GM11168 (cell line): ENCODE results near the gene ZNF407.

Experiments used
- in situ Hi-C: fragments of 300-500 bp; cut with MboI; formaldehyde crosslinking; loops from one replicate; pipeline ENCODE4 v1.12.0; 2022; ENCODE audit warnings: low sequenced_read_pairs; ENCODE audit not compliant: unreplicated experiment

The ZNF407 gene

GRCh38 chr18:74715306-74715705 is 117.6 kb downstream of the ZNF407 start:
- in situ Hi-C loops = no loop called here

- in situ Hi-C loops = no loop called here
Measured at GRCh38 chr18:74715865-74716712, 118.4 kb downstream of the ZNF407 start.

GRCh38 chr18:74718312-74718711 is 120.6 kb downstream of the ZNF407 start:
- in situ Hi-C loops = no loop called here

GRCh38 chr18:74722237-74722636 is 124.6 kb downstream of the ZNF407 start:
- in situ Hi-C loops = no loop called here

- in situ Hi-C loops = no loop called here
Measured at GRCh38 chr18:74724186-74724585, 126.5 kb downstream of the ZNF407 start.

- in situ Hi-C loops = no loop called here
Measured at GRCh38 chr18:74725690-74726089, 128.0 kb downstream of the ZNF407 start.

- in situ Hi-C loops = no loop called here
Measured at GRCh38 chr18:74728586-74728985, 130.9 kb downstream of the ZNF407 start.

GRCh38 chr18:74731097-74731496 is 133.4 kb downstream of the ZNF407 start:
- in situ Hi-C loops = no loop called here

GRCh38 chr18:74732380-74732779 is 134.7 kb downstream of the ZNF407 start:
- in situ Hi-C loops = no loop called here

GRCh38 chr18:74733598-74733997 is 135.9 kb downstream of the ZNF407 start:
- in situ Hi-C loops = no loop called here

GRCh38 chr18:74734013-74734444 is 136.4 kb downstream of the ZNF407 start:
- in situ Hi-C loops = no loop called here

GRCh38 chr18:74739926-74740325 is 142.3 kb downstream of the ZNF407 start:
- in situ Hi-C loops = no loop called here

- in situ Hi-C loops = no loop called here
Measured at GRCh38 chr18:74742573-74743243, 145.0 kb downstream of the ZNF407 start.

GRCh38 chr18:74745633-74746403 is 148.1 kb downstream of the ZNF407 start:
- in situ Hi-C loops = no loop called here

GRCh38 chr18:74748809-74749208 is 151.1 kb downstream of the ZNF407 start:
- in situ Hi-C loops = no loop called here

GRCh38 chr18:74758995-74759394 is 161.3 kb downstream of the ZNF407 start:
- in situ Hi-C loops = loop anchor here (5.0 kb wide), 1 partner anchor 87 kb away; no protein-coding TSS in a partner anchor

GRCh38 chr18:74760026-74760425 is 162.4 kb downstream of the ZNF407 start:
- in situ Hi-C loops = no loop called here

GRCh38 chr18:74760436-74760835 is 162.8 kb downstream of the ZNF407 start:
- in situ Hi-C loops = no loop called here

- in situ Hi-C loops = no loop called here
Measured at GRCh38 chr18:74766251-74766650, 168.6 kb downstream of the ZNF407 start.

- in situ Hi-C loops = no loop called here
Measured at GRCh38 chr18:74768096-74768495, 170.4 kb downstream of the ZNF407 start.

GRCh38 chr18:74773171-74773624 is 175.5 kb downstream of the ZNF407 start:
- in situ Hi-C loops = no loop called here
